Fibroblast of mammary gland (primary cell): Measurements from ENCODE around the gene DIP2C.

Experiments
- DNase-seq: peaks from one replicate; pipeline ENCODE4 v3.0.0-alpha.2; 2010; ENCODE audit warnings: low read depth
- H3K4me3 ChIP-seq: 2 replicates; pipeline ENCODE4 v1.5.1; 2011; ENCODE audit warnings: low read depth, mild to moderate bottlenecking, low read length, moderate library complexity; ENCODE audit not compliant: control insufficient read depth
- TF ChIP-seq, protein P1 (sequence below): conservative IDR thresholded peaks from 2 replicates; pipeline ENCODE4 v1.5.1; 2011; ENCODE audit warnings: low read depth, low read length, inconsistent platforms; ENCODE audit not compliant: control insufficient read depth, insufficient read depth

The DIP2C gene

DNA sequence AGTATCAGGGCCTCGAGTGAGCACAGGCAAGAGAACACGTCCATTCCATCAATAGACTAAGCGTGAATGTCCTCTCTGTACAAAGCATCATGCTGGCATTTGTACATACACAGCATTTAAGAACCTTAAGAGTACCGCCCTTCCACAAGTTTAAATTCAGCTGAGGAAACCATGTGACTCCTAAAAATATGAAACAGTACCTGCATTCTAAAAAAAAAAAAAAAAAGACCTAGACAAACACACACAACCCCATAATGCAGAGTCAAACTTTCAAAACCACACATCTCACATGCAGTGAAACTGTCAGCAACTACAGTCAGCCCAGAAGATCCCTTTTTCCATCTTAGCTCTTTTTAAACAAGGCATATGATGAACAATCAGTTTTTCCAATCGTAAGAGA is 124.3 kb downstream of the DIP2C start:
- DNase-seq = no peak
- TF ChIP-seq, protein P1, sequence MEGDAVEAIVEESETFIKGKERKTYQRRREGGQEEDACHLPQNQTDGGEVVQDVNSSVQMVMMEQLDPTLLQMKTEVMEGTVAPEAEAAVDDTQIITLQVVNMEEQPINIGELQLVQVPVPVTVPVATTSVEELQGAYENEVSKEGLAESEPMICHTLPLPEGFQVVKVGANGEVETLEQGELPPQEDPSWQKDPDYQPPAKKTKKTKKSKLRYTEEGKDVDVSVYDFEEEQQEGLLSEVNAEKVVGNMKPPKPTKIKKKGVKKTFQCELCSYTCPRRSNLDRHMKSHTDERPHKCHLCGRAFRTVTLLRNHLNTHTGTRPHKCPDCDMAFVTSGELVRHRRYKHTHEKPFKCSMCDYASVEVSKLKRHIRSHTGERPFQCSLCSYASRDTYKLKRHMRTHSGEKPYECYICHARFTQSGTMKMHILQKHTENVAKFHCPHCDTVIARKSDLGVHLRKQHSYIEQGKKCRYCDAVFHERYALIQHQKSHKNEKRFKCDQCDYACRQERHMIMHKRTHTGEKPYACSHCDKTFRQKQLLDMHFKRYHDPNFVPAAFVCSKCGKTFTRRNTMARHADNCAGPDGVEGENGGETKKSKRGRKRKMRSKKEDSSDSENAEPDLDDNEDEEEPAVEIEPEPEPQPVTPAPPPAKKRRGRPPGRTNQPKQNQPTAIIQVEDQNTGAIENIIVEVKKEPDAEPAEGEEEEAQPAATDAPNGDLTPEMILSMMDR = no peak
- H3K4me3 ChIP-seq = no peak overlapping the region

DNA sequence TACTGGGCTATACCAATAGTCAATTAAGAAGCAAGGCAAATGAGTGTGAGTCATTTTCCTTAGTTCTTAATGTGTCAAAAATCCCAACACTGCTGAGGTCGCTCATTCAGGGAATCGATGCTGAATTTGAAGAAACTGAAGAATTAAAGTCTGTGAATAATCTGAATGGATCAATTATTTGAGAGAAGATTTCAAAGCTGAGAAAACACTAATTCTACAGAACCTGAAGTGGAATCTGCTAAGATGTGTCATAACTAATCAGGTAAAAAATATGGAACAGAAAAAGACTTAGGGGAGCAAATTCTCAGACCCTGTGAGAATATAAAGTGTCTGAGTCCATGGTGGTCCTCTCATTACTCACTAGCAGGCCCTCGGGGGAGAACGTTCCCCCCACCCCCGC is 125.6 kb downstream of the DIP2C start:
- DNase-seq = no peak
- TF ChIP-seq, protein P1 = no peak
- H3K4me3 ChIP-seq = no peak overlapping the region

DNA sequence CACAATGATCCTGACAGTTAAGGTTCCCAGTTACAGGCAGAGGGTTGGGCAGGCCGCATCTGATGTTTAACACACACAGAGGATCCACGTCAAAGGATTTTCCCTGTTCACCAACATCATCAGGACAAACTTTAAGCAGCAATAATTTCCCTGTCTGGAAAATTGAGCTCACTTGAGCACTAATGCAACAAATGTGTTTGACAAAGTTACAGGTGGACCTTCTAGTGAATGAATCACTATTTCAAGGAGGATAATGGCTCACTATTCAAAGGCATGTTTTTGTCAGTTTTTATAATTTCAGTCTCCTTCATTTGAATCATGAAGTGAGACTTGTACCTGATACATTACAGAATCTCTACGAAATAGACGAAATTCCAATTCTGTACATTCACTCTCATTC is 127.3 kb downstream of the DIP2C start:
- H3K4me3 ChIP-seq = no peak overlapping the region
- TF ChIP-seq, protein P1 = no peak
- DNase-seq = no peak

DNA sequence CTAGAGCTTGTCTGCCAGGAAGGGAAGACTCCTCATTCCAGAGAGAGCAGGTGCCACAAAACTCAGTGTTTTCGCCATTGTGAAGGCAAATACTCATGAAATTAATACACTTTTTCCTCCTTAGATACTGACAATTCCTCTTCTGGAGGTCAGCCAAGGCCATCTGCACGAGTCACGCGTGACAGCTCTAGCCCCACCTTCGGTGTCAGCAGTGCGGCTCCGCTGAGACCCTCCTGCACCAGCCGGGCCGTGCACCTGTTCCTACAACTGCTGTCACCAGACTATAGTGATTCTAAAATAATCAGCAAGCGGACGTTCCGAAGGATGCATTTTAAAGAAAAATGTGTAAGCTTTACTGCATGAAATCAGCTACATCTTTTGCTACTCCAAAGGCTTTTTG is 127.7 kb downstream of the DIP2C start:
- TF ChIP-seq, protein P1 = no peak
- DNase-seq = no peak
- H3K4me3 ChIP-seq = no peak overlapping the region

DNA sequence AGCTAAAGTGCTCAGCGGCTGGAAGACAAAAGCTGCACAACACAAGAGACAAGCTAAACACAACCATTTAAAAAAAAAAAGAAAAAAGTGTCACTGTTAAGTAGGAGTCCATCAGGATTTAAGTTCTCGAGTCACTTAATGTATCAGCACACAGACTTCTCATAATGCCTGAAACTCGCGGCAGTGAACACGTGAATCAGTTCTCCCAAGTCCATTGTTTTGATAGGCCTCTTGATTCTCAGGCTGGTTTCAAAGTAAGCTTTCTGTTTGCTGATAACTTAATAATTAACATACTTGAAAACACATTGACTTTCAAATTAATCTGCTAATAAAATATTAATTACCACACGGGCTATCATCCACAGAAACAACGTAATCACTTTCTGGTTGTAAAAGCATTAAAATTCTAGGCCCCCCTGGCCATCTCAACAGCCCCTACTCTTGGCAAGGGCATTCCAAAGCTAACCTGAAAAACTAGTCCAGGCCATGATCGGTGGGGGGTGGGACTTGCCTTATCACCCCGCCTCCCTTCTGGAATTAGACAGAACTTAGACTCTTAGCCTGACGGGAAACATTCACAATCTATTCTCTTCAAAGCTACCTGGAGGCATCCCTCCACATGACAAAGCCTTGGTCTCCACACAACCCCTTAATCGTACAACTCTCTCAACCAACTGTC is 129.0 kb downstream of the DIP2C start:
- no peak overlapping the region for H3K4me3 ChIP-seq
- TF ChIP-seq, protein P1 = no peak
- no peak for DNase-seq

DNA sequence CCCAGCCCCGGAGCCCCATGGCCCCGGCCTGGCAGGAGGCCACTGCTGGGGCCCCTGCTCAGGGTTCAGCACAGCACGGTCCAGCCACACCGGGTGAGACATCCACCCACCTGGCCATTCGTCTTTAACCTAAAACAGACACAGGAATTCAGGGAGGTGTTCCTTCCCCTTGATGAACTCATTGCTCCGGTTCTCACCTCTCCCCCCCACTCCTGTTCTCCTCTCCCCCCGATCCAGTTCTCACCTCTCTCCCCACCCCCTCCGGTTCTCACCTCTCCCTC is 129.8 kb downstream of the DIP2C start:
- no peak overlapping the region for H3K4me3 ChIP-seq
- TF ChIP-seq, protein P1 = no peak

More for the DNA sequence above, 129.8 kb downstream of the DIP2C start:
- no peak for DNase-seq
